ENCODE results near the gene OIT3. TPM values are rescaled to one million over a fixed set of nuclear protein-coding genes. Genes with fewer than 3 reads are reported as not detected.

OIT3 gene
- polyA plus RNA-seq, 1 of the 3 experiments (the other 2 are of a cell fraction) = not detected

DNA sequence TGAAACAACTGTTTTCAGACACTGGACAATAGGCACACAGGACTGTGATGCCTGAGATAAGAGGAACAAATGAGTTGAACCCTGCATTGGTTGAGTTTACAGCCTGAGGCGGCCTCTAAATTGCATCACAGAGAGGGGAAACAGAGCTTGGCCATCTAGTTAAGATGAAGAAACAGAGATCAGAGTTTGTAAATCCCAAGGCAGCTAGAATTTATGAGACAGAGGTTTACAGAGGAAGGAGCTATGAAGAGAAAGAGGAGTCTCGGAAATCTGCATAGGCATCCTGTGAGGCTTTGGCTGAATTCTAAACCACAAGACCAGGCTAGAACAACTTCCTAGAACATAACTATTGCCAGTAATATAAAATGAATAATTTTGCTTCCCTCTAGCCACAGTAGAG, 41.0 kb upstream of the OIT3 start:
- no peak overlapping the region for H3K27ac ChIP-seq (ENCODE audit: low read depth in 2 of 2, low read length in 1 of 2)
- no peak overlapping the region for H2AFZ ChIP-seq (ENCODE audit: low read depth)
- ChIA-PET POLR2A (no interaction called here), CTCF (no interaction called here)
- no peaks in the 10 kb centered on the region for H3F3A ChIP-seq (replicated peaks; ENCODE audit: insufficient read depth)
- no peaks in the 10 kb centered on the region for H3K79me2 ChIP-seq (ENCODE audit: insufficient read depth)
- WGBS (ENCODE audit: low lambda C conversion rate) = 96% methylated on average over 2 of the region's 2 CpGs
- TF ChIP-seq ELF1 (IDR thresholded peaks at IDR 0.05) = no peak
- TF ChIP-seq, protein P1, sequence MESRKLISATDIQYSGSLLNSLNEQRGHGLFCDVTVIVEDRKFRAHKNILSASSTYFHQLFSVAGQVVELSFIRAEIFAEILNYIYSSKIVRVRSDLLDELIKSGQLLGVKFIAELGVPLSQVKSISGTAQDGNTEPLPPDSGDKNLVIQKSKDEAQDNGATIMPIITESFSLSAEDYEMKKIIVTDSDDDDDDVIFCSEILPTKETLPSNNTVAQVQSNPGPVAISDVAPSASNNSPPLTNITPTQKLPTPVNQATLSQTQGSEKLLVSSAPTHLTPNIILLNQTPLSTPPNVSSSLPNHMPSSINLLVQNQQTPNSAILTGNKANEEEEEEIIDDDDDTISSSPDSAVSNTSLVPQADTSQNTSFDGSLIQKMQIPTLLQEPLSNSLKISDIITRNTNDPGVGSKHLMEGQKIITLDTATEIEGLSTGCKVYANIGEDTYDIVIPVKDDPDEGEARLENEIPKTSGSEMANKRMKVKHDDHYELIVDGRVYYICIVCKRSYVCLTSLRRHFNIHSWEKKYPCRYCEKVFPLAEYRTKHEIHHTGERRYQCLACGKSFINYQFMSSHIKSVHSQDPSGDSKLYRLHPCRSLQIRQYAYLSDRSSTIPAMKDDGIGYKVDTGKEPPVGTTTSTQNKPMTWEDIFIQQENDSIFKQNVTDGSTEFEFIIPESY (IDR thresholded peaks at IDR 0.05; ENCODE audit: borderline replicate concordance, low read depth) = no peak
- no peak for TF ChIP-seq MEF2A (IDR thresholded peaks at IDR 0.05; ENCODE audit: borderline replicate concordance, low read depth)
- no peak for TF ChIP-seq GATA2 (CRISPR knock-in tag; IDR thresholded peaks at IDR 0.05)
- no peak for TF ChIP-seq EZH2phosphoT487 (IDR thresholded peaks at IDR 0.05; ENCODE audit: borderline replicate concordance, low read depth)
- TF ChIP-seq RAD21 (IDR thresholded peaks at IDR 0.05; ENCODE audit: low read length) = no peak
- no peak for TF ChIP-seq FOXJ3 (CRISPR knock-in tag; IDR thresholded peaks at IDR 0.05)
- TF ChIP-seq YY1 (IDR thresholded peaks at IDR 0.05; ENCODE audit: low read depth) = no peak
- no peak for TF ChIP-seq FOXM1 (IDR thresholded peaks at IDR 0.05; ENCODE audit: low read depth)
- TF ChIP-seq RCOR1 (IDR thresholded peaks at IDR 0.05; ENCODE audit: low read length) = no peak
- no peak for TF ChIP-seq MXI1 (IDR thresholded peaks at IDR 0.05; ENCODE audit: low read depth, low read length)
- no peak for TF ChIP-seq CHD2 (IDR thresholded peaks at IDR 0.05; ENCODE audit: low read length, partially characterized antibody)
- no peak overlapping the region for H3K9ac ChIP-seq
- no peaks in the 10 kb centered on the region for H4K20me1 ChIP-seq (ENCODE audit: insufficient read depth)
- no peak for DNase-seq
- no peaks in the 10 kb centered on the region for H3K27me3 ChIP-seq (ENCODE audit: insufficient read depth)
- no peak overlapping the region for H3K4me2 ChIP-seq
- no peaks in the 10 kb centered on the region for H3K9me3 ChIP-seq
- H3K36me3 ChIP-seq (replicated peaks in 1 of 2; ENCODE audit: control insufficient read depth in 1 of 2, insufficient read depth in 2 of 2, low read length in 1 of 2) = peaks cover 0 to 14% of the 10 kb centered on the region in 2 experiments
- H3K9me2 ChIP-seq = no peaks in the 10 kb centered on the region
- H3K4me3 ChIP-seq (ENCODE audit: low read depth in 2 of 2, low read length in 1 of 2) = no peak overlapping the region
- H3K4me1 ChIP-seq (ENCODE audit: control insufficient read depth in 1 of 2, insufficient read depth in 2 of 2, low read depth in 1 of 2, low read length in 1 of 2) = no peaks in the 10 kb centered on the region

DNA sequence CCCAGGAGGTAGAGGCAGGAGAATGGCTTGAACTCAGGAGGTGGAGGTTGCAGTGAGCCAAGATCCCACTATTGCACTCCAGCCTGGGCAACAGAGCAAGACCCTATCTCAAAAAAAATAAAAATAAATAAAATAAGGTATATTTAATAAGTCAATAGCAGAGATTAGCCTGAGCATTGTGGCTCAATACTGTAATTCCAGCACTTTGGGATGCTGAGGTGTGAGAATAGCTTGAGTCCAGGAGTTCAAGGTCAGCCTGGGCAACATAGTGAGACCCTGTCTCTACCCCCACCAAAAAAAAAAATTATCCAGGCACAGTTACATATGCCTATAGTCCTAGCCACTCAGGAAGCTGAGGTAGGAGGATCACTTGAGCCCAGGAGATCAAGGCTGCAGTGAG, 38.4 kb upstream of the OIT3 start:
- CTCF ChIA-PET = no interaction called here
- no peak for TF ChIP-seq POLR2AphosphoS5 (IDR thresholded peaks at IDR 0.05; ENCODE audit: low read depth, low read length)
- TF ChIP-seq, protein P2, sequence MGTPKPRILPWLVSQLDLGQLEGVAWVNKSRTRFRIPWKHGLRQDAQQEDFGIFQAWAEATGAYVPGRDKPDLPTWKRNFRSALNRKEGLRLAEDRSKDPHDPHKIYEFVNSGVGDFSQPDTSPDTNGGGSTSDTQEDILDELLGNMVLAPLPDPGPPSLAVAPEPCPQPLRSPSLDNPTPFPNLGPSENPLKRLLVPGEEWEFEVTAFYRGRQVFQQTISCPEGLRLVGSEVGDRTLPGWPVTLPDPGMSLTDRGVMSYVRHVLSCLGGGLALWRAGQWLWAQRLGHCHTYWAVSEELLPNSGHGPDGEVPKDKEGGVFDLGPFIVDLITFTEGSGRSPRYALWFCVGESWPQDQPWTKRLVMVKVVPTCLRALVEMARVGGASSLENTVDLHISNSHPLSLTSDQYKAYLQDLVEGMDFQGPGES (IDR thresholded peaks at IDR 0.05; ENCODE audit: low read depth, low read length) = no peak
- TF ChIP-seq, protein P3, sequence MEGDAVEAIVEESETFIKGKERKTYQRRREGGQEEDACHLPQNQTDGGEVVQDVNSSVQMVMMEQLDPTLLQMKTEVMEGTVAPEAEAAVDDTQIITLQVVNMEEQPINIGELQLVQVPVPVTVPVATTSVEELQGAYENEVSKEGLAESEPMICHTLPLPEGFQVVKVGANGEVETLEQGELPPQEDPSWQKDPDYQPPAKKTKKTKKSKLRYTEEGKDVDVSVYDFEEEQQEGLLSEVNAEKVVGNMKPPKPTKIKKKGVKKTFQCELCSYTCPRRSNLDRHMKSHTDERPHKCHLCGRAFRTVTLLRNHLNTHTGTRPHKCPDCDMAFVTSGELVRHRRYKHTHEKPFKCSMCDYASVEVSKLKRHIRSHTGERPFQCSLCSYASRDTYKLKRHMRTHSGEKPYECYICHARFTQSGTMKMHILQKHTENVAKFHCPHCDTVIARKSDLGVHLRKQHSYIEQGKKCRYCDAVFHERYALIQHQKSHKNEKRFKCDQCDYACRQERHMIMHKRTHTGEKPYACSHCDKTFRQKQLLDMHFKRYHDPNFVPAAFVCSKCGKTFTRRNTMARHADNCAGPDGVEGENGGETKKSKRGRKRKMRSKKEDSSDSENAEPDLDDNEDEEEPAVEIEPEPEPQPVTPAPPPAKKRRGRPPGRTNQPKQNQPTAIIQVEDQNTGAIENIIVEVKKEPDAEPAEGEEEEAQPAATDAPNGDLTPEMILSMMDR (IDR thresholded peaks at IDR 0.05) = no peak
- no peak for TF ChIP-seq SIN3A (IDR thresholded peaks at IDR 0.05; ENCODE audit: borderline replicate concordance, low read depth, low read length)
- TF ChIP-seq FOXJ3 (CRISPR knock-in tag; IDR thresholded peaks at IDR 0.05) = no peak
- no peak for TF ChIP-seq NFIC (IDR thresholded peaks at IDR 0.05; ENCODE audit: borderline replicate concordance)
- no peak for TF ChIP-seq GATA2 (CRISPR knock-in tag; IDR thresholded peaks at IDR 0.05)
- no peak for TF ChIP-seq TCF12 (IDR thresholded peaks at IDR 0.05)
- TF ChIP-seq FOXM1 (IDR thresholded peaks at IDR 0.05; ENCODE audit: low read depth) = no peak
- no peak for TF ChIP-seq JUND (IDR thresholded peaks at IDR 0.05)
- no peak for TF ChIP-seq RXRA (IDR thresholded peaks at IDR 0.05; ENCODE audit: borderline replicate concordance, low read depth)
- no peak for TF ChIP-seq NRF1 (IDR thresholded peaks at IDR 0.05; ENCODE audit: low read depth, low read length)
- TF ChIP-seq, protein P4, sequence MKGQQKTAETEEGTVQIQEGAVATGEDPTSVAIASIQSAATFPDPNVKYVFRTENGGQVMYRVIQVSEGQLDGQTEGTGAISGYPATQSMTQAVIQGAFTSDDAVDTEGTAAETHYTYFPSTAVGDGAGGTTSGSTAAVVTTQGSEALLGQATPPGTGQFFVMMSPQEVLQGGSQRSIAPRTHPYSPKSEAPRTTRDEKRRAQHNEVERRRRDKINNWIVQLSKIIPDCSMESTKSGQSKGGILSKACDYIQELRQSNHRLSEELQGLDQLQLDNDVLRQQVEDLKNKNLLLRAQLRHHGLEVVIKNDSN (IDR thresholded peaks at IDR 0.05; ENCODE audit: borderline replicate concordance, low read depth) = no peak
- no peak for TF ChIP-seq RAD21 (IDR thresholded peaks at IDR 0.05; ENCODE audit: low read length)
- TF ChIP-seq TEAD4 (IDR thresholded peaks at IDR 0.05; ENCODE audit: borderline replicate concordance, insufficient read depth) = no peak
- no peak for TF ChIP-seq FOSL2 (IDR thresholded peaks at IDR 0.05; ENCODE audit: borderline replicate concordance, low read depth)
- no peak for TF ChIP-seq SMC3 (IDR thresholded peaks at IDR 0.05; ENCODE audit: low read depth, low read length)
- TF ChIP-seq MXI1 (IDR thresholded peaks at IDR 0.05; ENCODE audit: low read depth, low read length) = no peak

More for the DNA sequence above, 38.4 kb upstream of the OIT3 start:
- Histone ChIP-seq H3K4me1 (ENCODE audit: control insufficient read depth in 1 of 2, insufficient read depth in 2 of 2, low read depth in 1 of 2, low read length in 1 of 2) (no peaks in the 10 kb centered on the region), H3K27me3 (ENCODE audit: insufficient read depth) (no peaks in the 10 kb centered on the region), H3K36me3 (replicated peaks in 1 of 2; ENCODE audit: control insufficient read depth in 1 of 2, insufficient read depth in 2 of 2, low read length in 1 of 2) (peaks cover 0 to 16% of the 10 kb centered on the region in 2 experiments), H3K9ac (no peak overlapping the region), H3F3A (replicated peaks; ENCODE audit: insufficient read depth) (no peaks in the 10 kb centered on the region), H3K9me3 (no peaks in the 10 kb centered on the region), H3K27ac (ENCODE audit: low read depth in 2 of 2, low read length in 1 of 2) (no peak overlapping the region), H2AFZ (ENCODE audit: low read depth) (no peak overlapping the region), H3K4me3 (ENCODE audit: low read depth in 2 of 2, low read length in 1 of 2) (no peak overlapping the region), H3K9me2 (no peaks in the 10 kb centered on the region), H3K4me2 (no peak overlapping the region), H3K79me2 (ENCODE audit: insufficient read depth) (no peaks in the 10 kb centered on the region), H4K20me1 (ENCODE audit: insufficient read depth) (no peaks in the 10 kb centered on the region)
- POLR2A ChIA-PET = interaction anchor here (0.5 kb wide), 1 partner anchor 583 kb away, joined by 3 read pairs; no protein-coding TSS in a partner anchor
- DNase-seq = no peak
